ENCODE measurements around the gene ABCC12. TPM values are rescaled to one million over a fixed set of nuclear protein-coding genes. Genes with fewer than 3 reads are reported as not detected.

ABCC12 gene
- total and polyA plus RNA-seq, 2 of the 8 experiments (the other 6 are each of a cell fraction or from before 2014, with no cell fraction given): 0.05 TPM; not detected in 1

GRCh38 chr16:48128769-48129168 is 27.0 kb downstream of the ABCC12 start:
- H2BK5ac ChIP-seq (ENCODE audit: low read depth, low read length): no peak overlapping the region
- no peaks in the 10 kb centered on the region for H3K79me1 ChIP-seq (ENCODE audit: low read depth, low read length)
- no peak overlapping the region for H3K4ac ChIP-seq (replicated peaks; ENCODE audit: insufficient read length, low read depth, low read length)
- H3K23ac ChIP-seq (ENCODE audit: insufficient read length): no peak overlapping the region
- no peak overlapping the region for H3K4me2 ChIP-seq (ENCODE audit: insufficient read depth in 1 of 2, low read depth in 2 of 2, low read length in 2 of 2)
- H3K27me3 ChIP-seq (replicated peaks in 1 of 4; ENCODE audit: control insufficient read depth in 3 of 4, extremely low read depth in 1 of 4, insufficient read depth in 3 of 4, low read length in 3 of 4): no peaks in the 10 kb centered on the region
- no peaks in the 10 kb centered on the region; a peak in 1 of 8 replicates for H3K36me3 ChIP-seq (ENCODE audit: control insufficient read depth in 2 of 4, insufficient read depth in 4 of 4, low read length in 3 of 4)
- H3K23me2 ChIP-seq (ENCODE audit: low read depth, low read length): no peaks in the 10 kb centered on the region
- no peak overlapping the region for H2BK120ac ChIP-seq (replicated peaks; ENCODE audit: low read depth, low read length)
- H3K4me3 ChIP-seq (ENCODE audit: extremely low read depth in 1 of 4, insufficient read depth in 2 of 4, low read depth in 3 of 4, low read length in 4 of 4): no peak overlapping the region
- no peak overlapping the region for H2BK20ac ChIP-seq (ENCODE audit: low read length)
- no peak overlapping the region for H4K8ac ChIP-seq (ENCODE audit: extremely low read depth, insufficient read depth, low read length)
- no peak for FAIRE-seq
- no peak for DNase-seq (ENCODE audit: low read depth in 1 of 2, low spot score in 2 of 2)
- no peak overlapping the region for H3K56ac ChIP-seq (replicated peaks; ENCODE audit: insufficient read length, low read depth, low read length)
- no peaks in the 10 kb centered on the region for H4K20me1 ChIP-seq (replicated peaks in 1 of 2; ENCODE audit: control insufficient read depth in 1 of 2, insufficient read depth in 2 of 2, low read length in 2 of 2)
- no peak overlapping the region for H3K18ac ChIP-seq (ENCODE audit: extremely low read depth, low read length)
- H2BK12ac ChIP-seq (ENCODE audit: low read depth, low read length): no peak overlapping the region
- no peak overlapping the region for H3K27ac ChIP-seq (ENCODE audit: low read depth, low read length)
- H3K14ac ChIP-seq (ENCODE audit: insufficient read length): no peak overlapping the region
- CTCF ChIA-PET (ENCODE audit: partially characterized antibody): interaction anchor here (1.5 to 4.6 kb wide), 2 partner anchors 12 to 36 kb away, joined by 3 to 34 read pairs; no protein-coding TSS in a partner anchor
- no peak overlapping the region for H2BK15ac ChIP-seq (ENCODE audit: low read length)
- no peak overlapping the region for H4K5ac ChIP-seq (ENCODE audit: insufficient read length, low read depth, low read length)
- TF ChIP-seq FOSL1 (IDR thresholded peaks at IDR 0.05; ENCODE audit: insufficient read depth, low read depth, low read length): no peak
- TF ChIP-seq GABPA (IDR thresholded peaks at IDR 0.05; ENCODE audit: borderline replicate concordance, insufficient read depth, low read length): no peak
- no peak for TF ChIP-seq CEBPB (IDR thresholded peaks at IDR 0.05; ENCODE audit: low read depth, low read length)
- no peak for TF ChIP-seq JUN (IDR thresholded peaks at IDR 0.05; ENCODE audit: low read depth, low read length)
- no peak for TF ChIP-seq KDM5A (IDR thresholded peaks at IDR 0.05; ENCODE audit: low read length)
- no peak for TF ChIP-seq CHD2 (IDR thresholded peaks at IDR 0.05; ENCODE audit: low read length)
- no peak for TF ChIP-seq CBX8 (IDR thresholded peaks at IDR 0.05; ENCODE audit: borderline replicate concordance, low read depth, low read length)
- TF ChIP-seq RBBP5 (IDR thresholded peaks at IDR 0.05; ENCODE audit: borderline replicate concordance, low read depth, low read length): no peak
- TF ChIP-seq SP1 (IDR thresholded peaks at IDR 0.05; ENCODE audit: low read depth, low read length): no peak
- no peak overlapping the region for H2AK5ac ChIP-seq (ENCODE audit: low read depth, low read length)
- no peak overlapping the region for H2AFZ ChIP-seq (ENCODE audit: low read length)
- H4K91ac ChIP-seq (replicated peaks; ENCODE audit: insufficient read length, low read length): no peak overlapping the region
- WGBS, 2 experiments (ENCODE audit: extremely low coverage in 1 of 2, insufficient coverage in 1 of 2, insufficient read length in 1 of 2, insufficient replicate concordance in 2 of 2, low coverage in 1 of 2, low lambda C conversion rate in 2 of 2, missing lambda C conversion rate in 1 of 2): 89% methylated on average over 2 of the region's 2 CpGs; no CpG with 5 or more reads in 1 of the 2 experiments
- POLR2A ChIA-PET (ENCODE audit: partially characterized antibody): no interaction called here
- no peaks in the 10 kb centered on the region for H3K79me2 ChIP-seq (ENCODE audit: control insufficient read depth in 1 of 2, insufficient read depth in 2 of 2, low read length in 2 of 2)
- H3K9me3 ChIP-seq (ENCODE audit: insufficient read depth in 2 of 2, low read depth in 1 of 2, low read length in 1 of 2): no peaks in the 10 kb centered on the region
- no peak overlapping the region for H3K9ac ChIP-seq (replicated peaks in 1 of 4; ENCODE audit: extremely low read depth in 1 of 4, low read depth in 3 of 4, low read length in 3 of 4)
- H3K4me1 ChIP-seq (replicated peaks in 1 of 4; ENCODE audit: control insufficient read depth in 3 of 4, insufficient read depth in 4 of 4, low read length in 3 of 4): no peaks in the 10 kb centered on the region

All from H1 (cell line).